IPS-18c (cell line): ENCODE data around the gene RASL12.
"Not testable (repeated sequence)": the region's sequence is repeated elsewhere in the genome, so short reads cannot be mapped to it uniquely, and the experiment has no call there.

Source experiments
- H3K4me3 ChIP-seq: 2 replicates; pipeline ENCODE4 v1.7.0; 2013; ENCODE audit warnings: low read depth, mild to moderate bottlenecking, low read length, moderate library complexity; ENCODE audit not compliant: insufficient read depth
- H3K9me3 ChIP-seq: one replicate; pipeline ENCODE4 v1.6.1; 2013; ENCODE audit warnings: mild to moderate bottlenecking, low read length, moderate library complexity; ENCODE audit not compliant: control insufficient read depth, insufficient read depth

RASL12 gene

GRCh38 chr15:65067645-65068402 lies at the start of gene RASL12:
TSS of gene RASL12 (minus strand) at chr15:65067991. CDS start at chr15:65067835, 156 bp downstream.
- H3K9me3 ChIP-seq, result peaks cover 2% of the 10 kb centered on the region
- H3K4me3 ChIP-seq, result peak within 1 kb of the TSS; percentile 69

GRCh38 chr15:65115542-65115941 lies 47.8 kb upstream of the RASL12 start:
- Histone ChIP-seq H3K9me3 (no peaks in the 10 kb centered on the region), H3K4me3 (no peak overlapping the region)

DNA sequence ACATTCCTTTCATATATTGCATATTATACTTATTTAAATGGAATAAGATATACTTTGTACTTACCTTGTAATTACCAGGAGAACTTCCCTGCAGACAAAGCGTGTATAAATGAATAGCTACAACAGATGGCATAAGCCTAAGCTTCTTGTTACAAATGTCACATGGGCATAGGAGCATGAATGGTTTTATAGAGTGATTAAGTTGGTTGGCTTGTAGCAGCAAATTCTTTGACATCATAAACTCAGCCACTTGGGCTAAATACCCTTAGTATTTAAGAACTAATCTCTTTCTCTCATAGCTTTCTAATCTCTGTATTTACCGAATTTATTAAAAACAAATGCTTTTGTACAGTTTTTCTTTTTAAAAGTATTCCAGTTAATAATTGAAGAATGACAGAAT lies 47.3 kb upstream of the RASL12 start, which contains the start of gene UBAP1L:
Gene UBAP1L (minus strand): TSS at position 115 of the 400 bp plus-strand sequence. CDS start 8,985 bp downstream, outside the sequence.
- Histone ChIP-seq H3K9me3 (no peaks in the 10 kb centered on the region), H3K4me3 (no peak within 1 kb of the TSS)

- no peak overlapping the region for H3K4me3 ChIP-seq
- H3K9me3 ChIP-seq, result no peaks in the 10 kb centered on the region
These were observed 43.0 kb upstream of the RASL12 start for GRCh38 chr15:65110676-65111292.

- no peaks in the 10 kb centered on the region for H3K9me3 ChIP-seq
- H3K4me3 ChIP-seq, result no peak overlapping the region
These were observed 38.3 kb upstream of the RASL12 start for GRCh38 chr15:65106011-65106590.

DNA sequence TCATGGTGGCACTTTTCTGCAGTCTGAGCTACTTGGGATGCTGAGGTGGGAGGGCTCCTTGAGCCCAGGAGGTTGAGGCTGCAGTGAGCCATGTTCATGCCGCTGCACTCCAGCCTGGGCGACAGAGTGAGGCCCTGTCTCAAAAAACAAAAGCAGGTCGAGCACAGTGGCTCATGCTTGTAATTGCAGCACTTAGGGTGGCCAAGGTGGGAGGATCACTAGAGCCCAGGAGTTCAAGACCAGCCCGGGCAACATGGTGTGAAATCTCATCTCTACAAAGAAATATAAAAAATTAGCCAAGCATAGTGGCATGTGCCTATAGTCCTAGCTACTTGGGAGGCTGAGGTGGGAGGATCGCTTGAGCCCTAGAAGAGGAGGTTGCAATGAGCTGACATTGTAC lies 37.2 kb upstream of the RASL12 start:
- H3K9me3 ChIP-seq, result no peaks in the 10 kb centered on the region
- H3K4me3 ChIP-seq, result no peak overlapping the region

- no peak overlapping the region; the same call in 1 of the 2 replicates for H3K4me3 ChIP-seq
- no peaks in the 10 kb centered on the region for H3K9me3 ChIP-seq
These were observed 35.1 kb upstream of the RASL12 start for GRCh38 chr15:65102912-65103311.

GRCh38 chr15:65101891-65102708 lies 34.3 kb upstream of the RASL12 start:
- H3K4me3 ChIP-seq, result peak overlapping the region; percentile 16

DNA sequence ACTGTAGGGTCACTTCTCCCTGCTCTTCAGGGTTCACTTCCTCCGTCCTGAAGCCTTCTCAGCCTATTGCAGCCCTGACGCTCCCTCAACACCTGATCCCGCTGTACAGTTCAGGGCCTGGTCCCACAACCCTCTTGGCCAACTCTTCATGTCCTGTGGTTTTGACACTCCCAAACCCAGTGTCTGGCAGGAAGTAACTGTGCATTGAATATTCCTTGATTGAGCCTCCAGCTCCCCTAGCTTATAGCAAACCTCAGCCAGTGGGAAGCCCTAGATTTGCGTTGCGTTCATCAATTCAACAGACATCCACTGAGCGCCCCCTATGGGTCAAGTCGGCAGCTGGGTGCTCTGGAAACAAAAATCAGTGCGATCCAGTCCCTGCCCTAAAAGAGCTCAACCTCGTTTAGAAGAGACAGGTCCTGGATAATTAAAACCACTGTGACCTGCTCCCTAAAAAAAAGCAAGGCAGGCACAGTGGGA lies 33.7 kb upstream of the RASL12 start:
- Histone ChIP-seq H3K4me3 (peak overlapping the region; percentile 16; the same call in 1 of the 2 replicates), H3K9me3 (no peaks in the 10 kb centered on the region)

More at GRCh38 chr15:65101891-65102708, 34.3 kb upstream of the RASL12 start:
- H3K9me3 ChIP-seq, result no peaks in the 10 kb centered on the region

GRCh38 chr15:65100442-65100841 lies 32.7 kb upstream of the RASL12 start:
- Histone ChIP-seq H3K9me3 (no peaks in the 10 kb centered on the region), H3K4me3 (no peak overlapping the region)

- not testable (repeated sequence) for H3K9me3 ChIP-seq, H3K4me3 ChIP-seq
These were observed 32.0 kb upstream of the RASL12 start for GRCh38 chr15:65099801-65100200.

DNA sequence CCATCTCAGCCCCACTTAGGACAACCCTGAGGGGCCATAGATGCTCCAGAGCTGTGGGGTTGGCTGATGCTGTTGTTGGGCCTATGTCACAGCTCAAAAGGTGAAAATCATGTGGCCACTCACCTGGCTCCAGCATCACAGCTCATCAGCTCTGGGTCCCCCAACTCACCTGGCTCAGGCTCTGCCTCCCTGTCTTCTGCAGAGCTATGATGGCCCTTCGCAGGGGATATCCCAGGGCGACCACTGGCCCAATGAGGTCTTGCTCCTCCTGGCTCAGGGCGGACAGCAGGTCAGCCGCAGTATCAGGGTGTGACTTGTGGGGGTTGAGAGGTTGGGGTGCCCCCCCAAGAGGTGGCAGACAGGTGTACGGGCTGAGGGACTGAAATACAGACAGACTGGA lies 31.5 kb upstream of the RASL12 start:
- no peak overlapping the region for H3K4me3 ChIP-seq
- no peaks in the 10 kb centered on the region for H3K9me3 ChIP-seq

DNA sequence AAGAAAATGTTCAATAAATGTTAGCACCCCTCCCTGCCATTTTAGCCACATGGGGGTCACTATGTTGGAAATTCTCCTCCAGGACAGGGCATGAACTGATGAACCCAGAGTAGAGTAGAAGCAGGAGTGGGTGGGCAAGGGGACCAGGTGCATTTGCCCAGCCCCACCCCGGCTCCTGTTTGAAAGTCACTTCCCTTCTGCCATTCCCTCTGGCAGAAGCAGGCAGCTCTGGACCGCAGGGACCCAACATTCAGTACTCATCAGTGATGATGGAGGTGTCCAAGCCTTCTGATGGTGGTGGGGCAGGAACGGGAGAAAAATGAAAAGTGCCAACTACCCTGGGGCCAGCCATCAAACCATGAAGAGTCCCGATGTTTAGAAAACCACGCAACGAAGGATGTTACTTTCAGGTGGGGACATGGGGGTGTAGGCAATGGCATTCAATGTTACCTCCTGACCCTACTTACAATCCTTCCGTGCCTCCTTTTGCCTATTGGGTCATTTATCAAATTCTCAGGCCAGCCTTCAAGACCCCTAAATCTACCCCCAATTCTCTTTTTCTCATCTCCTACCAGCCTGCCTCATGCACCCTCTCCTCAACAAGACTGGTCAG lies 30.0 kb upstream of the RASL12 start:
- Histone ChIP-seq H3K4me3 (no peak overlapping the region), H3K9me3 (no peaks in the 10 kb centered on the region)

DNA sequence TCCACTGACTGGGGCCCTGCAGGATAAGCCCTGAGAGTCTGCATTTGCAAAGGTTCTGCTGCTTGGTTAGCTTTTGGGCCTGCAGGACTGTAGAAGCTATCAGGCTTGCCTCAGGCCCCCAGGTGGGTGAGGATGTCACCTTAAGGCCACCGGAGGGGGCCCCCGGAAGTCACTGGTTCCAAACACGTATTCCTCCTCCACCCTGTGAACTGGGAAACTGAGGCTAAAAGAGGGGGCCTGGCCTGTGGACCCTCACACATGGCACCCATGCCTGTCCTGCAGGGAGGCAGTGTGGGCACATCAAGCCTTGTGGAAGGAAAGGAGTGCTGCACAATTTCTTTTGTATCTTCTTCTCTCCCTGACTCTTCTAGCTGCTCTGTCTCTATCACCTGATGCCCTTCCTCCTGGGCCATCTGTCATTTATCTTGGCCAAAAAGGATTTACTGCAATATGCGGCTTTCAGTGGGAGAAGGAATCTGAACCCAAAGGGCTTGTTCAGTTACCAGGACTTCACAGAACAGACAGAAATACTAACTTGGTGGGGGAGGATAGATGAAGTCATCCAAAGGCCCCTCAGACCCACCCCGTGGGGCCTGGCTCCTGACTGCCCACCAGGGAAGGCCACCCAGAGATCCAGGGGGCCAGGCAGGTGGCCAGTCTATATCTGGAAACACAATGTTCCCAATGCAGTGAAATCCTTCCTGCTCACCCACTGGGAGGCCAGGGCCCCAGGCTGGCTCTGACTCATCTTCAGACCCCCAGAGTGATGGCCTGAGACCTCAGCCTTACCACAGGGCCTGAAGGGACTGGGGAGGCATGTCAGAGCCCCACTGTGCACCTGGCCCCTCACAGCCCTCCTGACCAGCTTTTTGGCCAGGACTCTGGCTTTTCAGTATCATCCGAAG lies 28.9 kb upstream of the RASL12 start:
- Histone ChIP-seq H3K4me3 (no peak overlapping the region), H3K9me3 (no peaks in the 10 kb centered on the region)

DNA sequence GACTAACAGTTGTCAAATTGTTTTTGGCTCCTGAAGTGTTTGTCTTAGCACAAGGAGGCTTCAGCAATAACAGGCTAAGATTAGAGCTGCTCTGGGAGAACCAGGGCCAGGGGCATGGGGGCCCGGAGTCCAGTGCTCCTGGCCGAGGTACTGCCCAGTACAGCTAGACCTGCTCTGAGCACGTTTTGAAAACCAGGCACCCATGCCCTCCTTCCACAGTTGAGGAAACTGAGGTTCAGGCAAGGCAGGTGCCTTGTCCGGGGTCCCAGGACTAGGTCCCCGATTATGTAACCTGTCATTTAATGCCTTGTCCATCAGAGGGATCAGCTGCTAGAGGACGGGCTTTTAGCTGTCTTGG lies 27.9 kb upstream of the RASL12 start:
- H3K9me3 ChIP-seq, result no peaks in the 10 kb centered on the region
- H3K4me3 ChIP-seq, result no peak overlapping the region
